GM23248 (cell line): ENCODE data around the gene RTN4R.

ENCODE experiments used
- EZH2 ChIP-seq: fragments of 200-600 bp; sonication (generic); IDR thresholded peaks from 2 replicates; pipeline ENCODE4 v1.6.1; 2018; ENCODE audit warnings: antibody characterized with exemption, mild to moderate bottlenecking; ENCODE audit not compliant: insufficient read depth, poor library complexity, severe bottlenecking
- EZH2phosphoT487 ChIP-seq: fragments of 200-600 bp; sonication (generic); IDR thresholded peaks from 2 replicates; pipeline ENCODE4 v1.6.1; 2018; ENCODE audit warnings: antibody characterized with exemption, moderate library complexity, mild to moderate bottlenecking, low read depth; ENCODE audit not compliant: insufficient read depth

- TF ChIP-seq EZH2 (no peak), EZH2phosphoT487 (no peak)
Observed at GRCh38 chr22:20239676-20240446, 28.3 kb downstream of the RTN4R start.
